ENCODE measurements around the gene CNTROB.

CNTROB gene

DNA sequence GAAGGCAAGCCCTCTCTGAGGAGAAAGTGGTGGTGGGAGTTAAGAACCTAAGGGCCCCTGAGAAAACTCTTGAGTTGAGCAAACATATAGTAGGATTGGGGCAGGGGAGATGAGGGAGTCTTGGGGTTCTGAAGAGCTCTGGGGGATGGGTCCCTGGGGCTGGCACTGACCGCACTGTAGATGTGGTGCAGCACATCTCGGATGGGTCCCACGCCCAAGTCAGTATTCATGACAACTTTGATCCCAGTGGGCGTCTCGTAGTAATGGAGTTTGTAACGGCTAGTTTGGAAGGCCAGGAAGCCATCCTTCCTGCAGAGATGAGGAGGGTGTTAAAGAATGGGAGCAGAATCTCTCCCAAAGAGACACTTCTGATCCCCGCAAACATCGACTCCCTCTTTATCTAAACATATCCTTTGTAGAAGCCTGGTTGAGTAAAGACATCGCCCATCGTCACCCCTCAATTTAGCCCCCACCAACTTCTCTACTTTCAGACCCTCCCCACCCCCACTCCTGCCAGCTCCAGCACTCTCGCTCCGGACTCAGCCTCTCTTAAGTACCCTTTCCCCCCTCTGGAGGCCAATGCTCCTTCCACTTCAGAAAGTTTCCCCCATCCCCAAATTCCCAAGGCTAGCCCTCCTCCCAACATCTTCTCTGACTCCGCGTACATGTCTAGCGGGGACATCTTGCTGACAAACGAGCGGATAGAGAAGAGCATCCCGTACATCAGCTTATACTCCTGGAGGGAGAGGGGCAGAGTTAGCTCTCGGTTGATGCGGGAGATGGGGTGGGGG, 970 bp upstream of the CNTROB start:
- peaks cover 2% of the 10 kb centered on the region for H3K4me1 ChIP-seq (ENCODE audit: control insufficient read depth, insufficient read depth, low read length)
- H3K9me3 ChIP-seq (ENCODE audit: control insufficient read depth, insufficient read depth, low read length) = no peaks in the 10 kb centered on the region
- peak overlapping the region; percentile 24 for H3K9ac ChIP-seq (ENCODE audit: low read depth, low read length)
- H3K27me3 ChIP-seq (ENCODE audit: control insufficient read depth, insufficient read depth, low read length) = peaks cover 50% of the 10 kb centered on the region
- H3K36me3 ChIP-seq (ENCODE audit: control insufficient read depth, insufficient read depth, low read length) = peaks cover 3% of the 10 kb centered on the region
- peak overlapping the region; percentile 99 for H3K4me3 ChIP-seq (ENCODE audit: low read depth, low read length)

DNA sequence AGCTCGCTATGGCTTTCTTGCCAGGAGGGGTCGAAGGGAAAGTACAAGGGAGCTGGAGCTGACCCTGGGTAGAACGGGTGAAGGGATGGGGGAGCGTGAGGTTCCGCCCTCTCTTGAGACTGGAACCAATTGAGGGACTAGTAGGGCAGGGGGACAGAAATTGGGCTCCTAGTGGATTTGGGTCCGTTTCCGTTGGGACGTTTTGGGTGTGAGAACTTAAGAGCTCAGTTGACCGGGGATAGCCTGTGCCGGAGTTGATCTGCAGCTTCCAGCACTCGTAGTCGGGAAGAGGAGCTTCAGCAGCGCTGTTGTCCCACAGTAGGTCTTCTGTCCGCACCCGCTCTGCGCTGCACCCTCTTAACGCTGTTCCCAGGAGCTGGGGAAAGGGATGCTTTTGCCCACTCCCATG, 481 bp downstream of the CNTROB start:
- Histone ChIP-seq H3K4me1 (ENCODE audit: control insufficient read depth, insufficient read depth, low read length) (peaks cover 2% of the 10 kb centered on the region), H3K4me3 (ENCODE audit: low read depth, low read length) (peak overlapping the region; percentile 99), H3K27me3 (ENCODE audit: control insufficient read depth, insufficient read depth, low read length) (peaks cover 36% of the 10 kb centered on the region), H3K36me3 (ENCODE audit: control insufficient read depth, insufficient read depth, low read length) (peaks cover 4% of the 10 kb centered on the region), H3K9me3 (ENCODE audit: control insufficient read depth, insufficient read depth, low read length) (no peaks in the 10 kb centered on the region), H3K9ac (ENCODE audit: low read depth, low read length) (peak overlapping the region; percentile 65)

DNA sequence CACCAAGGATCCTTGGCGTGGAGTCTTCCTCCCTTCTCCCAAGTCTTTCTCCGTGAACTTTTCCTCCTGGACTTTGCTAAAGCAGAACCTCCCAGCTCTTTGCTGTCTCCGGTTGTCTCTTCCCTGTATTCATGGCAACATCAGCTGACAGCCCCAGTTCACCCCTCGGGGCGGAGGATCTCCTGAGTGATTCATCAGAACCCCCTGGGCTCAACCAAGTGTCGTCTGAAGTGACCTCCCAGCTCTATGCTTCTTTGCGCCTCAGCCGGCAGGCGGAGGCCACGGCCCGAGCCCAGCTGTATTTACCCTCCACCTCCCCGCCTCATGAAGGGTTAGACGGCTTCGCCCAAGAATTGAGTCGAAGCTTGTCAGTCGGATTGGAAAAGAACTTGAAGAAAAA, 943 bp downstream of the CNTROB start:
- H3K4me1 ChIP-seq (ENCODE audit: control insufficient read depth, insufficient read depth, low read length) = peaks cover 2% of the 10 kb centered on the region
- H3K36me3 ChIP-seq (ENCODE audit: control insufficient read depth, insufficient read depth, low read length) = peaks cover 4% of the 10 kb centered on the region
- H3K9me3 ChIP-seq (ENCODE audit: control insufficient read depth, insufficient read depth, low read length) = no peaks in the 10 kb centered on the region
- peak overlapping the region; percentile 99 for H3K4me3 ChIP-seq (ENCODE audit: low read depth, low read length)
- H3K9ac ChIP-seq (ENCODE audit: low read depth, low read length) = peak overlapping the region; percentile 65
- H3K27me3 ChIP-seq (ENCODE audit: control insufficient read depth, insufficient read depth, low read length) = peaks cover 31% of the 10 kb centered on the region

DNA sequence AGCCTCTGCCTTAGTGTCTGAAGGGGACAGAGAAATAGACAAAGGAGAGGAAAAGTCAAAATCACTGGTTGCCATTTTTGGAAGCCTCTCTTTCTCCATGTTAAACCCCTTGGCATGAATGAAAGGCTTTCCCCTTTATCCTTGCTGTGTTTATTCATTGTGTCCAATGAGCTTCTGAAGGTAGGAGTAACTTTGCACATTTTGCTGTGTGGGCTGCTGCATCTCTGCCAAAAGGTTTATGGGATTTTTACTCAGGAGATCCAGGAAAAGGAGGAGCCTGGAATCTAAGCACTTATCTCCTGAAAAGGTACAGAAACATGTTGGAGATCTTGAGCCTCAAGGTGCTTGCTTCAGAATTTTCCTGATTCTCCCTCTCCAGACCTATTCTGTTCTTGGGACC, 3.9 kb downstream of the CNTROB start:
- Histone ChIP-seq H3K36me3 (ENCODE audit: control insufficient read depth, insufficient read depth, low read length) (peaks cover 12% of the 10 kb centered on the region), H3K4me1 (ENCODE audit: control insufficient read depth, insufficient read depth, low read length) (no peaks in the 10 kb centered on the region), H3K27me3 (ENCODE audit: control insufficient read depth, insufficient read depth, low read length) (peaks cover 13% of the 10 kb centered on the region)

DNA sequence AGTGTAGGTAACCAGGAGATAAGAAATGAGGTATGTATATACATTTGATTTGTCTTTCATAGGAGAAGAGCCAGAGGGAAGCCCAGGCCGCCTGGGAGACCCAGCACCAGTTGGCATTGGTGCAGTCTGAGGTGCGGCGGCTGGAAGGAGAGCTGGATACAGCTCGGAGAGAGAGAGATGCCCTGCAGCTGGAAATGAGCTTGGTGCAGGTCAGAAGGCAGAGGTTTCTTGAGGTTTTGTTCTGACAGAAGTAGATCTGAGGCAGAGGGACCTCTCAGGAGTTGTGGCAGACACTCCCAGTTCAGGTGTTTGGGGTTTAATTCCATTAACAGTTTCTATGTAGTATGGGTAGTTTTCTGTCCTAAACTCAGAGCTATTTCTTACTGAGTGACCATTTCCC, 8.0 kb downstream of the CNTROB start:
- Histone ChIP-seq H3K4me3 (ENCODE audit: low read depth, low read length) (no peak overlapping the region), H3K27me3 (ENCODE audit: control insufficient read depth, insufficient read depth, low read length) (no peaks in the 10 kb centered on the region), H3K9ac (ENCODE audit: low read depth, low read length) (no peak overlapping the region), H3K36me3 (ENCODE audit: control insufficient read depth, insufficient read depth, low read length) (peaks cover 30% of the 10 kb centered on the region), H3K9me3 (ENCODE audit: control insufficient read depth, insufficient read depth, low read length) (no peaks in the 10 kb centered on the region), H3K4me1 (ENCODE audit: control insufficient read depth, insufficient read depth, low read length) (no peaks in the 10 kb centered on the region)

More for the DNA sequence above, 3.9 kb downstream of the CNTROB start:
- Histone ChIP-seq H3K9ac (ENCODE audit: low read depth, low read length) (no peak overlapping the region), H3K9me3 (ENCODE audit: control insufficient read depth, insufficient read depth, low read length) (no peaks in the 10 kb centered on the region), H3K4me3 (ENCODE audit: low read depth, low read length) (no peak overlapping the region)

DNA sequence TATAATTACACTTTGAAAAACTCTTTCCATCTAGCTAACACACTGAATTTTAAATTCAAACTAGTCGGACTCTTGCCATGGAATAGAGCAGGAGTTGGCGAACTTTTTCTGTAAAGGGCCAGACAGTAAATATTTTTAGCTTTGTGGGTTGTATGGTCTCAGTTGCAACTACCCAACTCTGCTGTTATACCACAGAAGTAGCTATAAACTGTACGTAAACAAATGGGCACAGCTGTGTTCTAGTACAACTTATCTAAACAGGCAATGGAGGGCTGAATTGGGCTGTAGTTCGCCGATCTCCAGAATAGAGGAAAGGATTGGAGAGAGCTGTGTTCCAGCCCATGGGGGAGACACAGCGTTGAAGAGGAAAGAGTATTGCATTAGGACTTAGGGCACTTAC, 8.7 kb downstream of the CNTROB start:
- Histone ChIP-seq H3K36me3 (ENCODE audit: control insufficient read depth, insufficient read depth, low read length) (peaks cover 31% of the 10 kb centered on the region), H3K9me3 (ENCODE audit: control insufficient read depth, insufficient read depth, low read length) (no peaks in the 10 kb centered on the region)

DNA sequence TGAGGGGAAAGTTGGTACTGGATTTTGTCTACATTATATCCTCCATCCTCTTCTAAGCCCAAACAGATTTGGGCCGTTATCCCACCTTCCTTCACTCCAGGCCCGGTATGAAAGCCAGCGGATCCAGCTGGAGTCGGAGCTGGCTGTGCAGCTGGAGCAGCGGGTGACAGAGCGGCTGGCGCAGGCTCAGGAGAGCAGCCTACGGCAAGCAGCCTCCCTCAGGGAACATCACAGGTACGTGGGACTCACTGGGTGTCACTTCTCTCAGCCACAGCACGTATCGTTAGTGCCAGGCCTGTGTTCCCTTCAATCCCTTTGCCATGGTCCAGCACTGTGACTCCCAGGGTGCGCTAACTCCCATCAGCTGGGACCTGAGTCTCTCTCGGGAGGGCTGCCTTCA, 11.3 kb downstream of the CNTROB start:
- no peaks in the 10 kb centered on the region for H3K27me3 ChIP-seq (ENCODE audit: control insufficient read depth, insufficient read depth, low read length)
- no peaks in the 10 kb centered on the region for H3K4me1 ChIP-seq (ENCODE audit: control insufficient read depth, insufficient read depth, low read length)
- no peak overlapping the region for H3K4me3 ChIP-seq (ENCODE audit: low read depth, low read length)
- H3K9me3 ChIP-seq (ENCODE audit: control insufficient read depth, insufficient read depth, low read length) = no peaks in the 10 kb centered on the region
- H3K9ac ChIP-seq (ENCODE audit: low read depth, low read length) = no peak overlapping the region
- H3K36me3 ChIP-seq (ENCODE audit: control insufficient read depth, insufficient read depth, low read length) = peaks cover 32% of the 10 kb centered on the region

More for the DNA sequence above, 8.7 kb downstream of the CNTROB start:
- Histone ChIP-seq H3K27me3 (ENCODE audit: control insufficient read depth, insufficient read depth, low read length) (no peaks in the 10 kb centered on the region), H3K9ac (ENCODE audit: low read depth, low read length) (no peak overlapping the region), H3K4me3 (ENCODE audit: low read depth, low read length) (no peak overlapping the region), H3K4me1 (ENCODE audit: control insufficient read depth, insufficient read depth, low read length) (no peaks in the 10 kb centered on the region)

DNA sequence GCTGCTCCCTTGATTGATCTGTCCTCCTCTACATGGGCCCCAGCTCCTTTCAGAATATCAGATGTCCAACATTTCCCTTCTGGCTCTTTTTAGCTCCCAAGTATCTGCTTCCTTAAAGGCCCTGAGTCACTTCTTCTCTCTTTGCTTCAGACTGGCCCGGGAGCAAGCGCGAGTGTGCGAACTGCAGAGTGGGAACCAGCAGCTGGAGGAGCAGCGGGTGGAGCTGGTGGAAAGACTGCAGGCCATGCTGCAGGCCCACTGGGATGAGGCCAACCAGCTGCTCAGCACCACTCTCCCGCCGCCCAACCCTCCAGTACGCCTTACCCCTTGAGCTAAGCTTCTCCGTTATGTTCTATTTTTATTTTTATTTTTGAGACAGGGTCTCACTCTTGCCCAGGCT, 12.3 kb downstream of the CNTROB start:
- peaks cover 35% of the 10 kb centered on the region for H3K36me3 ChIP-seq (ENCODE audit: control insufficient read depth, insufficient read depth, low read length)
- H3K9me3 ChIP-seq (ENCODE audit: control insufficient read depth, insufficient read depth, low read length) = no peaks in the 10 kb centered on the region
- H3K27me3 ChIP-seq (ENCODE audit: control insufficient read depth, insufficient read depth, low read length) = no peaks in the 10 kb centered on the region
- no peaks in the 10 kb centered on the region for H3K4me1 ChIP-seq (ENCODE audit: control insufficient read depth, insufficient read depth, low read length)
- no peak overlapping the region for H3K4me3 ChIP-seq (ENCODE audit: low read depth, low read length)
- H3K9ac ChIP-seq (ENCODE audit: low read depth, low read length) = no peak overlapping the region

DNA sequence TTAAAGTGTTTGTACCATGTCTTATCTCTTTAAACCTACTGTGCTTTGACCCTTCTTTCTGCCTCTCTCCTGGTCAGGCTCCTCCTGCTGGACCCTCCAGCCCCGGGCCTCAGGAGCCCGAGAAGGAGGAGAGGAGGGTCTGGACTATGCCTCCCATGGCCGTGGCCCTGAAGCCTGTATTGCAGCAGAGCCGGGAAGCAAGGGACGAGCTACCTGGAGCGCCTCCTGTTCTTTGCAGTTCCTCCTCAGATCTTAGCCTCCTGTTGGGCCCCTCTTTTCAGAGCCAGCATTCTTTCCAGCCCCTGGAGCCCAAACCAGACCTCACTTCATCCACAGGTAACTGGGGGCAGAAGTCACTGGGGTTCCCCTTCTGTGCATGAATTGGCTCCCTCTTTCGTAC, 13.6 kb downstream of the CNTROB start:
- Histone ChIP-seq H3K4me1 (ENCODE audit: control insufficient read depth, insufficient read depth, low read length) (no peaks in the 10 kb centered on the region), H3K36me3 (ENCODE audit: control insufficient read depth, insufficient read depth, low read length) (peaks cover 27% of the 10 kb centered on the region), H3K9ac (ENCODE audit: low read depth, low read length) (no peak overlapping the region), H3K27me3 (ENCODE audit: control insufficient read depth, insufficient read depth, low read length) (no peaks in the 10 kb centered on the region), H3K9me3 (ENCODE audit: control insufficient read depth, insufficient read depth, low read length) (no peaks in the 10 kb centered on the region), H3K4me3 (ENCODE audit: low read depth, low read length) (no peak overlapping the region)

DNA sequence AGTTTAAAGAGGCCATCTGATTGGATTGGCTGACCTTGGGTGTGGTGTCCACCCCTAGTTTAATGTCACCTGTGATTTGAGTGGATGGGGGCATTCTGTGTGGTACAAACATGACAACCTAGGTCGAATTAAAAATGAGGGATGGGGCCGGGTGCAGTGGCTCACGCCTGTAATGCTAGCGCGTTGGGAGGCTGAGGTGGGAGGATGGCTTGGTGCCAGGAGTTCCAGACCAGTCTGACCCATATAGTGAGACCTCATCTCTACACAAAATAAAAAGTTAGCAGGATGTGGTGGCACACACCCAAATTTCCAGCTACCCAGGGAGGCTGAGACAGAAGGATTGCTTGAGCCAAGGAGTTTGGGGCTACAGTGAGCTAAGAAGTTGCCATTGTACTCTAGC, 14.4 kb downstream of the CNTROB start:
- no peaks in the 10 kb centered on the region for H3K4me1 ChIP-seq (ENCODE audit: control insufficient read depth, insufficient read depth, low read length)
- no peak overlapping the region for H3K9ac ChIP-seq (ENCODE audit: low read depth, low read length)
- H3K36me3 ChIP-seq (ENCODE audit: control insufficient read depth, insufficient read depth, low read length) = peaks cover 27% of the 10 kb centered on the region
- H3K27me3 ChIP-seq (ENCODE audit: control insufficient read depth, insufficient read depth, low read length) = no peaks in the 10 kb centered on the region
- H3K4me3 ChIP-seq (ENCODE audit: low read depth, low read length) = no peak overlapping the region
- H3K9me3 ChIP-seq (ENCODE audit: control insufficient read depth, insufficient read depth, low read length) = no peaks in the 10 kb centered on the region

DNA sequence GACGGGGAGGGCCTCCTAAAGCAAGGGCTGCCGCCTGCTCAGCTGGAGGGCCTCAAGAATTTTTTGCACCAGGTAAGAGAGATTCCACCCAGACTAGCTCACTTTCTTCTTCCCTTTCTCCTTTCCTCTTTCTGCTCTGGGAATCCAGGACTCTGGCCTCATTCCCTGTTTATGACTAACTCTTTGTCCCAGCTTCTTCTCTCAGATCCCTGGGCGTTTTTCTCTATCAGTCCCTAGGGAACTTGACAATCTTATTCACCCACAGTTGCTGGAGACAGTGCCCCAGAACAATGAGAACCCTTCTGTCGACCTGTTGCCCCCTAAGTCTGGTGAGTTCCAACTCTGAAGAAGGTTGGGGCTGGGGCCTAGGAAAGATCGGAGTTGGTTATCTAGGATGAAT, 15.6 kb downstream of the CNTROB start:
- no peaks in the 10 kb centered on the region for H3K4me1 ChIP-seq (ENCODE audit: control insufficient read depth, insufficient read depth, low read length)
- H3K9ac ChIP-seq (ENCODE audit: low read depth, low read length) = no peak overlapping the region
- H3K36me3 ChIP-seq (ENCODE audit: control insufficient read depth, insufficient read depth, low read length) = peaks cover 27% of the 10 kb centered on the region

DNA sequence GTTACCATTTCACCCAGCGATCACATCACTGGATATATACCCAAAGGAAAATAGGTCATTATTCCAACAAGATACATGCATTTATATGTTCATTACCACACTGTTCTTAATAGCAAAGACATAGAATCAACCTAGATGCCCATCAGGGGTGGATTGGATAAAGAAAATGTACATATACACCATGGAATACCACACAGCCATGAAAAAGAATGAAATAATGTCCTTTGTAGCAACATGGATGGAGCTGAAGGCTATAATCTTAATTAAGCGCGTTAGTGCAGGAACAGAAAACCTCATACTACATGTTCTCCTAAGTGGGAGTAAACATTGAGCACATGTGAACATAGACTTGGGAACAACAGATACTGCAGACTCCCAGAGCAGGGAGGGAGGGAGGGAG, 18.6 kb downstream of the CNTROB start:
- no peak overlapping the region for H3K9ac ChIP-seq (ENCODE audit: low read depth, low read length)
- no peaks in the 10 kb centered on the region for H3K27me3 ChIP-seq (ENCODE audit: control insufficient read depth, insufficient read depth, low read length)
- H3K4me1 ChIP-seq (ENCODE audit: control insufficient read depth, insufficient read depth, low read length) = no peaks in the 10 kb centered on the region
- H3K36me3 ChIP-seq (ENCODE audit: control insufficient read depth, insufficient read depth, low read length) = peaks cover 10% of the 10 kb centered on the region
- no peak overlapping the region for H3K4me3 ChIP-seq (ENCODE audit: low read depth, low read length)
- no peaks in the 10 kb centered on the region for H3K9me3 ChIP-seq (ENCODE audit: control insufficient read depth, insufficient read depth, low read length)

More for the DNA sequence above, 15.6 kb downstream of the CNTROB start:
- H3K4me3 ChIP-seq (ENCODE audit: low read depth, low read length) = no peak overlapping the region
- H3K9me3 ChIP-seq (ENCODE audit: control insufficient read depth, insufficient read depth, low read length) = no peaks in the 10 kb centered on the region
- H3K27me3 ChIP-seq (ENCODE audit: control insufficient read depth, insufficient read depth, low read length) = no peaks in the 10 kb centered on the region

All from iPS-15b (cell line).